Activated naive CD4-positive, alpha-beta T cell treated with anti-CD3 and anti-CD28 coated beads, Interleukin-2, amount 50 U/mL, for 24 hours (primary cell): ENCODE data around the gene MBNL2.

Experiments used
- H3K27ac Mint-ChIP-seq: one replicate; pipeline ENCODE4 v1.8.0; 2021; ENCODE audit warnings: mild to moderate bottlenecking, mixed read lengths
- H3K27me3 Mint-ChIP-seq: one replicate; pipeline ENCODE4 v1.8.0; 2021; ENCODE audit warnings: mixed read lengths
- H3K36me3 Mint-ChIP-seq: one replicate; pipeline ENCODE4 v1.8.0; 2021; ENCODE audit warnings: mixed read lengths
- H3K4me1 Mint-ChIP-seq: one replicate; pipeline ENCODE4 v1.8.0; 2021; ENCODE audit warnings: mixed read lengths
- H3K4me3 Mint-ChIP-seq: one replicate; pipeline ENCODE4 v1.8.0; 2021; ENCODE audit warnings: mild to moderate bottlenecking, mixed read lengths
- H3K9me3 Mint-ChIP-seq: one replicate; pipeline ENCODE4 v1.8.0; 2021; ENCODE audit warnings: mixed read lengths

MBNL2 gene

DNA sequence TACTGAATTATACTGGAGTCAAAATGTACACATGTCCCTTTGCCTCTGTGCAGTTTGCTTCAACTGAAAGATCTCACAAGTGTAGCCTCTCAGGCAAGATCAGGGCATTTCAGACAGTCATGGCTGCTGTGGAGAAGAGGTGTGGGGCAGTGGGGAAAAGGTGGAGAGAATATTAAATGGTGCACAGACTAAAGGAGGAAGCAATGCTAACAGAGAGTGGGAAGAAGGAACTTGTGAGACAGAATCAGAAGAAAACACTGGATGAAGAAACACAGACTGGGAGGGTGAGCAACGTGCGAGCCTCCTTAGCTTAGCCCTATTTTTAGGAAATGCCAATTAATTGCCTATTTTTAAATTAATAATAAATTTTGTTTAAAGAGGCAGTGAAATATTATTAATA is 162.2 kb downstream of the MBNL2 start:
- H3K27ac Mint-ChIP-seq: no peak overlapping the region
- peaks cover 15% of the 10 kb centered on the region for H3K36me3 Mint-ChIP-seq
- no peak overlapping the region for H3K4me3 Mint-ChIP-seq
- H3K27me3 Mint-ChIP-seq: no peaks in the 10 kb centered on the region
- no peaks in the 10 kb centered on the region for H3K9me3 Mint-ChIP-seq
- peaks cover 18% of the 10 kb centered on the region for H3K4me1 Mint-ChIP-seq

DNA sequence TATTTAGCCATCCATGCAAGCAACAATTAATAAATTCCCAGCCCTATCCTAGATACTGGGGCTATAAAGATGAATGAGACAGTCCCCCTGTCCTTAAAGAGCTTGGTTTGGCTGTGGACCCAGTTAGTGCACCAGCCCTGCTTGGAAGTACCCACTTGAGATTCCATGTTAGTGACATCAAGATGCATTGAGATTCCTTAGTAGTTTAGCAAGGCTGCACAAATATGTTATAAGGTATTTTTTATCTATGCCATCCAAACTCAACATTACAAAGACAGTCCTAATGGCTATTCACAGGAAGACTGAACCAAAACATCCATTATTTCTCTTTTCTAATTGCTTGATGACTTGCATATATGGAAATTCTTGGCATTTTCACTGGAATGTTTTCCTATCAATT is 163.0 kb downstream of the MBNL2 start:
- no peak overlapping the region for H3K27ac Mint-ChIP-seq
- no peaks in the 10 kb centered on the region for H3K27me3 Mint-ChIP-seq
- H3K4me3 Mint-ChIP-seq: no peak overlapping the region
- peaks cover 14% of the 10 kb centered on the region for H3K36me3 Mint-ChIP-seq
- no peaks in the 10 kb centered on the region for H3K9me3 Mint-ChIP-seq
- H3K4me1 Mint-ChIP-seq: peaks cover 18% of the 10 kb centered on the region

DNA sequence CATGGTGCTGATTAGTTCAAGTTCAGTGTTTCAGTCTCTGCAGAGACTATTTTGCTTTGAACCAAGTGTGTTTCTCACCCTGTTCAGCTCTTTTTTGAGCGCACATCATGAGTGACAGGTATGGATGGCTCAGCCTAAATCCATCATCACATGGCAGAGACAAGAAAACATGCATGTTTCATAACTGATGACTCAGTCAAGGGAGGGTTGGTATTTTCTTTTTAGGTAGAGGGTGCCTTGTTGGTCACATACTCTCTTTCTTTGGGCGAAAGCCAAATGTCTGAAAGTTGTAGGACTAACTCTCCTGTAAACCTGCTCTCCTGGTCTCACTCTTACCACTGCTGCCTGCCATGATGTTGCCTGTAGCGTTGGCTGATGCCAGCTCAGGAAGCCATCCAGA is 163.7 kb downstream of the MBNL2 start:
- no peaks in the 10 kb centered on the region for H3K9me3 Mint-ChIP-seq
- no peak overlapping the region for H3K4me3 Mint-ChIP-seq
- H3K27me3 Mint-ChIP-seq: no peaks in the 10 kb centered on the region
- H3K4me1 Mint-ChIP-seq: peaks cover 18% of the 10 kb centered on the region
- peaks cover 14% of the 10 kb centered on the region for H3K36me3 Mint-ChIP-seq
- no peak overlapping the region for H3K27ac Mint-ChIP-seq

DNA sequence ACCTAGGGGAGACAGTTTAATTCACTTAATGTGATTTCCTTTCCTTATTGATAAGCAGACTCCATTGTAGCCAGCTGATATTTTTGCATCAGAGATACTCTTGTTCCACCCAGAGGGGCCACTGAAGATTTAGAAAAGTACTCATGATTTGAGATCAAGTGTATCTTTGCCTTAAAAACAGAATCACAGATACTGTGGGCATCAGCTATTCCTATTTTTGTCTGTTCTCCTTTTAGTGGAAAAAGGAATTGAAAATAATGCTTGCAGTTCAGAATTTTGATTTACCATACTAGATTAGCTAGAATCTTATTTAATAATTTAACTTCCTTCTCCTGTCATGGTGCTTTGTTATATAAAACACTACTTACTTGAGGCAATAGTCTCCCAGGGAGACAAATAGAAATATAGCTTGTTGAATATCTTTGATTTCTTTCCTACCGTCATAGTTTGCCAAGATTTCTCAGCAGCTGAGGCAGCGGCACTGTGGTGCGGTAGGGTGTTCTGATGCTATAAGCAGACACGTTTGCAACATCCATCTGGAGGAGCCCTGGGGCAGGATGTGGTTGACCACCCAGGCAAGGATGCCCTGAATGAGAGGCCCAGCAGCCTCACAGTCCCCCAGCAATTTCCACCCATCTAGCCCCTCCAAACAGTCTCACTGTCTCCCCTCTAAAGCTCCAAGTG is 164.8 kb downstream of the MBNL2 start:
- Mint-ChIP-seq H3K27ac (no peak overlapping the region), H3K4me1 (peaks cover 18% of the 10 kb centered on the region), H3K4me3 (no peak overlapping the region)

DNA sequence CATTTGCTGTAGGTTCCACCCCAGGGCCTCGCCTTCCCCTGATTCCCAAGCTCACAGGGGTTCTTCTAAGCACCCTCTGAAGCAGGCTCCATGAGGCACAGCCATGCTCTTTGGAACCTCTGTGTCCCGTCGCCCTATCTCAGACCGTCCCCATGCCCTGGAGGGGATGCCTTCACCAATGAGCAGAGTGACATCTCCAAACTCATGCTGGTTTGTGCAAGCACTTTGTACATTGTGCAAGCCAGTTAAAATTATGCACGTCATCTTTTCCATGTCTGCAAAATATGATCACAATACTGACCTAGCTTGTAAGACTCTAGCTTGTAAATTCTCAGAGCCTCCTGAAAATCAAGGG is 165.3 kb downstream of the MBNL2 start:
- H3K4me3 Mint-ChIP-seq: no peak overlapping the region
- H3K27me3 Mint-ChIP-seq: no peaks in the 10 kb centered on the region
- no peak overlapping the region for H3K27ac Mint-ChIP-seq
- H3K9me3 Mint-ChIP-seq: no peaks in the 10 kb centered on the region
- peaks cover 18% of the 10 kb centered on the region for H3K4me1 Mint-ChIP-seq
- H3K36me3 Mint-ChIP-seq: peaks cover 8% of the 10 kb centered on the region

More for the DNA sequence above, 164.8 kb downstream of the MBNL2 start:
- Mint-ChIP-seq H3K27me3 (no peaks in the 10 kb centered on the region), H3K9me3 (no peaks in the 10 kb centered on the region), H3K36me3 (peaks cover 10% of the 10 kb centered on the region)

DNA sequence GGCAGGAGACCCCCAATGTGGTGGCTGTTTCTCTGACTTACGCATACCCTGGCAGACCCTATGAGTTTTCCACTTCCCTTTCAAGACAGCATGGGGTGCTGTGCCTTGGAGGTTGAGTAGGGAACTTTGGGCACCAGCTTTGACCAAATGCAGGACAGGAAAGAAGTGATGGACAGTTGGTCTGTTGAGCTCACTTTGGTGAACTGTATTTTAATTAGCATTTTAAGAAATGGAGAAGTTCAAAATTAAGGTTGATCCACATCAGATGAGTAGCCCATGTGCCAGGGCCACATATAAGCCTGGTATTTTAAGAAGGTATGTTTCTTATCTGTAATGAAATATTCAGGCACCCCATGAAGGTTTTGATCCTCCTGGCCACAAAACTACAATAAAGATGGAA is 165.8 kb downstream of the MBNL2 start:
- H3K27me3 Mint-ChIP-seq: no peaks in the 10 kb centered on the region
- peaks cover 4% of the 10 kb centered on the region for H3K36me3 Mint-ChIP-seq
- H3K4me1 Mint-ChIP-seq: peaks cover 18% of the 10 kb centered on the region
- H3K4me3 Mint-ChIP-seq: no peak overlapping the region
- no peaks in the 10 kb centered on the region for H3K9me3 Mint-ChIP-seq
- H3K27ac Mint-ChIP-seq: no peak overlapping the region

DNA sequence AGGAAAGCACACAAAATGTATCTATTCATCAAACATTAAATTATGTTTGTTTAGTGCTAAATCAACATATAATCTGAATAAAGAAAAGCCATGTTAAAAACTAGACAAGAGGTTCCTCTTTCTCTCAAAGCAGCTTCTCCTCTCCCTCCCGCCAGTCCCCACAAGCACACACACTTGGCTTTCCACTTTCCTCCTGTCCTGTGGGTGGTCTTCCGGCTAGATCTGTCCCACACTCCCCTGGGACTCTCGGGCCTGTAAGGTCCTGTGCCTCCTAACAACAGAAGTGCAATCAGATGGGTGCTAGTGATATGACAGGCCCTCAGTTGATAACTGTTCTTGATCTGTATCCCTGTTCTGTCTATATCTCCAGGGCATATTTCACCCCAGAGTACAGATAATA is 166.2 kb downstream of the MBNL2 start:
- H3K4me3 Mint-ChIP-seq: no peak overlapping the region
- peaks cover 2% of the 10 kb centered on the region for H3K36me3 Mint-ChIP-seq
- peaks cover 18% of the 10 kb centered on the region for H3K4me1 Mint-ChIP-seq
- no peaks in the 10 kb centered on the region for H3K27me3 Mint-ChIP-seq
- H3K27ac Mint-ChIP-seq: no peak overlapping the region
- H3K9me3 Mint-ChIP-seq: no peaks in the 10 kb centered on the region

DNA sequence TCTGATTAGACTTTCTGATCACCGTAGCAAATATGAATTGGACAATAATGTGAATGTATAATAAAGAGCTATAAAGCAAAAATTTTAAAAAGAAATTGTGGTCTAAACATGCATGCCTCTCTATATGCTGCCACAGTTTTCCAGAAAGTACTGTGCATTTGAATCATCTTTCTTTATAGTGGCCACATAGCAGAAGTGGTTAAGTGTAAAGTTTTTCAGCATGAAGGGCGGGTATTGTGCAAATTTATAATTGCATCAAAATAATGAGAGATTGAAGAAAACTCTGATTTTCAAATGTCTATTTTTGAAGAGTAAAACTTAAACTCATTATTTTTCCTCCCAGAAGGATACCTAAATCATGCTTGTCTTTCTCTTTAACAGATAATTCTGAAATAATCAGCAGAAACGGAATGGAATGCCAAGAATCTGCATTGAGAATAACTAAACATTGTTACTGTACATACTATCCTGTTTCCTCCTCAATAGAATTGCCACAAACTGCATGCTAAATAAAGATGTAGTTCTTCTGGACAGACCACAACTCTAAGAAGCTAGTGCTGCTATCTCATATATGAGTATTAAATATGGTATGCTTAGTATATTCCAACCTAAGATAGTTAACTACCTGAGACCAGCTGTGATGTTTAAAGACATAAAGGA is 168.9 kb downstream of the MBNL2 start:
- no peak overlapping the region for H3K4me3 Mint-ChIP-seq
- H3K27ac Mint-ChIP-seq: no peak overlapping the region
- H3K4me1 Mint-ChIP-seq: peaks cover 15% of the 10 kb centered on the region

DNA sequence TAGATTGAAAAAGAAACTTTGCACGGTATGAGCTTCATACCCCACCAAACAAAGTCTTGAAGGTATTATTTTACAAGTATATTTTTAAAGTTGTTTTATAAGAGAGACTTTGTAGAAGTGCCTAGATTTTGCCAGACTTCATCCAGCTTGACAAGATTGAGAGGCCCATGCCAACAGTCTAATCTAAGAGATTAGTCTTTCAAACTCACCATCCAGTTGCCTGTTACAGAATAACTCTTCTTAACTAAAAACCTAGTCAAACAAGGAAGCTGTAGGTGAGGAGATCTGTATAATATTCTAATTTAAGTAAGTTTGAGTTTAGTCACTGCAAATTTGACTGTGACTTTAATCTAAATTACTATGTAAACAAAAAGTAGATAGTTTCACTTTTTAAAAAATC is 169.9 kb downstream of the MBNL2 start:
- Mint-ChIP-seq H3K27ac (no peak overlapping the region), H3K9me3 (no peaks in the 10 kb centered on the region), H3K4me1 (peaks cover 6% of the 10 kb centered on the region), H3K4me3 (no peak overlapping the region), H3K36me3 (peaks cover 2% of the 10 kb centered on the region), H3K27me3 (no peaks in the 10 kb centered on the region)

More for the DNA sequence above, 168.9 kb downstream of the MBNL2 start:
- peaks cover 2% of the 10 kb centered on the region for H3K36me3 Mint-ChIP-seq
- H3K27me3 Mint-ChIP-seq: no peaks in the 10 kb centered on the region
- no peaks in the 10 kb centered on the region for H3K9me3 Mint-ChIP-seq

DNA sequence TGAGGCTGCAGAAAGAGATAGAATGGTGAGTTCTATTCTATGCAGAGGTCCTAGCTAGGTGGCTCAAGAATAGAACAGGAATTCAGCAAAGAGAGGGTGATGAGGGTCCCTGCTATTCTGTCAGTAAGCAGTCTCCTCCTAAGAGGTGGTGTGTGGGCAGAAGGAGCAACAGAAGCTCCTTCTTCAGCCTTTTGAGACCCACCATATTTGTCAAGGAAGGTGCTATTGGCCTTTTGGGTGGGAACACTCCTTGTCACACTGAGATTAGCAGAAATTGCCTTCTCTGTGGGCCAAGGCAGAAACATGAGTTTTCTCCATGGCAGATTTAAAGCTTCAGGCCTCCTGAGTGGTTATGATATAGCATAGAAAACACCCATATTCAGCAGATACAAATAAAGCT is 172.4 kb downstream of the MBNL2 start:
- H3K4me1 Mint-ChIP-seq: no peaks in the 10 kb centered on the region
- no peaks in the 10 kb centered on the region for H3K9me3 Mint-ChIP-seq
- no peaks in the 10 kb centered on the region for H3K27me3 Mint-ChIP-seq
- H3K36me3 Mint-ChIP-seq: peaks cover 2% of the 10 kb centered on the region
- H3K27ac Mint-ChIP-seq: no peak overlapping the region
- no peak overlapping the region for H3K4me3 Mint-ChIP-seq

DNA sequence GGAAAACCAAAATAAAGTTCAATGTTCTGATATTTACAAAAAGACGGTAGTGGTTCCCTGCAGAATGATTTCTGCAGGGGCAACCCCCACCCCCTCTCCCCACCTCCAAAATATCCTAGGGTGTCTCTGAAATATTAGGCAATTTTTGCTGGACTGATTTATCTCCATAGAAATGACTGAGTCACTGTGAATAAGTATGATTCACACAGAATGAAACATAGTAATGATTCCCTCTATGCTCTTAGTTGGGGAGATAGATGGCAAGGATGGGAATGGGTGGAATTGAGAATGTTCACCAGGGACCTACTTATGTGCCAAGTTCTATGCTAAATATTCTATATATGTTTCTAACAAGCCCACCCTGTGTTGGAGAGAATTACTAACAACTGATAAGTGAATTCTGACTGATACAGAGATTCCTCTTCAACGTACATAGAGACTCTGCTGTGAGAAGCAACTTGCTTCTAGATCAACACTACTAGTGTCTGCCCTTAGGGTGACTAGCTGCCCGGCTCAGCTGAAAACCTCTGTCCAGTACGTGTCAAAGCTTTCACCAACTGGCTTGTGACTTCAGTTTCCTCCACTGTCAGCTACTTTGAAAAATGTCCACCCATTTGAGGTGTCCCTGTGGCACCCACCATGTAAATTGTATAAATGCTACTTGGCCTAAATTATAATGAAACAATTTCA is 173.5 kb downstream of the MBNL2 start:
- Mint-ChIP-seq H3K9me3 (no peaks in the 10 kb centered on the region), H3K27ac (no peak overlapping the region), H3K36me3 (peaks cover 2% of the 10 kb centered on the region), H3K4me3 (no peak overlapping the region), H3K4me1 (no peaks in the 10 kb centered on the region), H3K27me3 (no peaks in the 10 kb centered on the region)

DNA sequence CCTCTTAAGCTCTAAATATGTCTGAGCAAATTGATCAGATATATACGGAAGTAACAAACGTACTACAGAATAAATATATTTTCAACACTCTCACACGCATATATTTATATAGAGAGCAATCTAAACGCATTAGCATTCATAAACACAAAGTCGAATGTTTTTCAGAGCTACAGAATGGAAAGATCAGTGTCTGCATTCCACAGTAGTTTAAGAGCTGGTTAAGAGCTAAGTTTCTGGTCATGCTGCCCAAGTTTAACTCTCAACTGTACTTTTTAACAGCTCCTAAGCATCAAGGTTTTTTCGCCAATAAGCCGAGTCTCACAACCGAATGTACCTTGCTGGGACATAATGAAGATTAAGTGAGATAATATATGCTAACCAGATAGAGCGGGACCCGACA is 175.1 kb downstream of the MBNL2 start:
- no peaks in the 10 kb centered on the region for H3K9me3 Mint-ChIP-seq
- H3K27me3 Mint-ChIP-seq: peaks cover 1% of the 10 kb centered on the region
- no peaks in the 10 kb centered on the region for H3K4me1 Mint-ChIP-seq
- no peak overlapping the region for H3K27ac Mint-ChIP-seq
- H3K4me3 Mint-ChIP-seq: no peak overlapping the region
- peaks cover 2% of the 10 kb centered on the region for H3K36me3 Mint-ChIP-seq

DNA sequence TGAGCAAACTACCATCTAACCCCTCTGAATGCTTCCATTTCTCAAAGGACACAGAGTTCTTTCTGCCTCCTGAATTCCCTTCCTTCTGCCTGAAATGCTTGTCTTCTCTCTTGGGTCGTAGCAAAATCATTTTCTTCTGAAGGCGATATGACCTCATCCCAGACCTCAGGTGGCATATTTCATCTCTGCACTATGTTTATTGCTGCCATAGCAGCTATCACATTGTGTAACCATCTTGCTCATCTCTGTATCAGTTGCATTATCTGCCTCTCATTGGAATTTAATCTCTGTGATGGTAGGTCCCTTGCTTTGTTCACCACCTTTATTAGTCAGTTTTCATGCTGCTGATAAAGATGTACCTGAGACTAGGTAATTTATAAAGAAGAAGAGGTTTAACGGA is 179.3 kb downstream of the MBNL2 start:
- Mint-ChIP-seq H3K36me3 (no peaks in the 10 kb centered on the region), H3K4me3 (no peak overlapping the region), H3K27ac (no peak overlapping the region)

DNA sequence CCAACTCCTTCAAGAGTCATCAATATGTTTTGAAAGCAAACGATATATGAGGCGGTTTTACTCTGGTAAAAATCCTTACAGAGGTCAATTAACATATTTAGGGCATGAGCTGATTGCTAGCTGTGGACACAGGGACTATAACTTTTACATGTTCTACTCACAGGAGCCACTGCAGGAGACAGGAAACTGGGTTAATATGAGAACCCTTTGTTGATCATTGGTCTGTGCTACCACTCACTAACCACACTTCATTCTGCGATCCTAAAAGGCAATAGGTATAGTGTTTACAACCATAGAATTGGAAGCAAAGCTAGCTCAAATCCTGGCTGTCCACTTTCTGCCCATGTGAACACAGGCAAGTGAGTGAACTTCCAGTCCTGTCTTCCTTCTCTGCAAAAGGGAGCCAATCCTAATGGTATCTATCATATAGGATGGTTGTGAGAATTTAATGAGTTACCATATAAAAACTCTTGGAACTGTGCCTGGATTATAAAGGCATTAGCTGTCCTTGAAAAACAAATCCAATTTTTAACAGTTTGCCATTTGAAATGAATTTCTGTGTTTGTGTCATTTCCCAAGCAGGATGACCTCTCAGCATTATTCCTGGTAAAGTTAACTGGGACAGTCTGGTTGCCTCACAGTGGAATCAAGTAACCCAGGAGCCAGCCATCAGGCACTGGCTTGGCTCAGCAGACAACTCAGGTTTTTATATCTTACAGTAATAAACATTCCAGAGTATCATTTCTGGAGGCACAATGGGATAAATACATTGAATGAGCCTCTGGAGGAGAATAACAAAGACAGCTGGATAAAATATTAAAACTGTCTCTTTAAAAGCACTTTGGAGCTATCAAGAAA is 182.0 kb downstream of the MBNL2 start:
- H3K36me3 Mint-ChIP-seq: no peaks in the 10 kb centered on the region
- no peak overlapping the region for H3K27ac Mint-ChIP-seq
- no peak overlapping the region for H3K4me3 Mint-ChIP-seq

More for the DNA sequence above, 179.3 kb downstream of the MBNL2 start:
- Mint-ChIP-seq H3K9me3 (peaks cover 7% of the 10 kb centered on the region), H3K4me1 (no peaks in the 10 kb centered on the region), H3K27me3 (peaks cover 4% of the 10 kb centered on the region)

DNA sequence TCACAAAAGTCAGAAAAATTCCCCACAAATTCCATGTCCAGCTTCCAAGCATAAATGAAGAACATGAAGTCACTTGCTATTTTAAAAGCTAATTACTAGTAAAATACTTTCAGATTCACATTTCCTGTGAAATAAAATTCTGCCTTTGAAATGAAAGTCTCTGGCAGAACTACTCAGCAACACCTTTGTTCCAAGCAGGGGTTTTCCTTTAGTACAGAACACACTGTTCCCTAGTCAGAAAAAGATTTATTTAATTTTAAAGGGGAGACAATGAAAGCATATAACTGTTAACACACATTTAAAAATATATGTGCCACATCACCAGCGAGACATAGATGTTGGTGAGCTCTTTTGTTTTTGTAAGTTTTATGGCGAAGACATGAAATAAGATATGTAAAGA is 185.4 kb downstream of the MBNL2 start:
- Mint-ChIP-seq H3K27me3 (peaks cover 12% of the 10 kb centered on the region), H3K36me3 (no peaks in the 10 kb centered on the region), H3K9me3 (peaks cover 9% of the 10 kb centered on the region), H3K4me1 (no peaks in the 10 kb centered on the region), H3K27ac (no peak overlapping the region), H3K4me3 (no peak overlapping the region)

More for the DNA sequence above, 182.0 kb downstream of the MBNL2 start:
- peaks cover 11% of the 10 kb centered on the region for H3K27me3 Mint-ChIP-seq
- H3K4me1 Mint-ChIP-seq: no peaks in the 10 kb centered on the region
- peaks cover 9% of the 10 kb centered on the region for H3K9me3 Mint-ChIP-seq
